HG03558 (cell line): Measurements from ENCODE around the gene YARS2.
"Not testable (repeated sequence)": the region's sequence is repeated elsewhere in the genome, so short reads cannot be mapped to it uniquely, and the experiment has no call there.

Experiments
- ATAC-seq: cut with Tn5 transposase; IDR thresholded peaks from one replicate; pipeline ENCODE4 v1.9.1; 2021; ENCODE audit warnings: moderate number of reproducible peaks; ENCODE audit not compliant: unreplicated experiment; ENCODE audit errors: extremely low read depth

The YARS2 gene

DNA sequence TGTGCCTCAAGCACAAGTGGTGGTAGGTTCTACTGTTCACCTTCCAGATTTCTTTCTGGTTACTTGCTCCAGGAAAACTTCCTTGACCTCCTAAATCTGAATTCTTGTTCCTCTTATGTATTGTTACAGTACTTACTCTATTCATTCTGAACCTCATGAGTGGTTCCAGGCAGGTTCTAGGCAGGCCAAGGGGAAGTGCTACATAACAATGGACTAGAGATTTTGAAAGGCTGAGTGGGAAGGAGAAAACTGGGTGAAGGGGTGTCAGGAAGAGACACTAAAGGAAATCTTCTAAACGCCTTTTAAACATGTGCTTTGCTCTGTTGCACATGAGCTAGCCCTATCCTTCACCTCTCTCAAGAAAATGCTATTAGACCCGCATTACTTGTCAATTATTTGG, 1.6 kb downstream of the YARS2 start:
- no peak for ATAC-seq

DNA sequence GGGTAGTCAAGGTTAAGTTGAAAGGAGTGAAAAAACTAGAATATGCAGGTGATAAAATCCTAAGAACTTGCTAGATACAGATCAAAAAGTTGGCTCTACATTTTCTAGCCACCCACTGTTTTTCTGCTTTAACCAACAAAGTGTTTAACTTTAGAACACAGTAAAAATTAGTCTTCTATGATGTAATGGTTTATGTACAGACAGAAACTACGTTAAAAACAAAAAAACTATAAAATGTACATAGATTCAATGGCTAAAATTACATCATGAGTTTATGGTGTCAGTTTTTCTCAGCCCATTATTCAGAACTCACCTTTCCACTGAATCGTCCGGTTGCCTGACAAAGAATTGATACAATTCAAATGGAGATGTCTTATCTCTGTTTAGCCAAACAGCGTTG, 2.1 kb downstream of the YARS2 start:
- ATAC-seq = no peak

DNA sequence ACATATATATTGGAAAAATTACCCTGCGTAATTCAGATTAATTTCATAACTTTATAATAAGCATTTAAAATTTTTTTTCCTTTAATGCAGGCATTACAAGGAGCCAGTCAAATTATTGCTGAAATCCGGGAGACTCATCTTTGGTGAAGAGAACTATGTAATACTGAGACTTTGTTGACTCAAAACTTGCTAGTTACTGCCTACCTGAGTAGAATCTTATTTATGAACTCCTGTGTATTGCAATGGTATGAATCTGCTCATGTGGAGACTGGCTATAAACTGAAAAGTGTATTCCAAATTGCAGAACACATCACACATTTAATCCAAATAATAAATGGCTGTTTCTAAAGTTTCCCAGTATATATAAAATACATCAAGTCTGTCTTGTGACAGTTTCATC, 12.4 kb downstream of the YARS2 start:
- ATAC-seq = no peak

DNA sequence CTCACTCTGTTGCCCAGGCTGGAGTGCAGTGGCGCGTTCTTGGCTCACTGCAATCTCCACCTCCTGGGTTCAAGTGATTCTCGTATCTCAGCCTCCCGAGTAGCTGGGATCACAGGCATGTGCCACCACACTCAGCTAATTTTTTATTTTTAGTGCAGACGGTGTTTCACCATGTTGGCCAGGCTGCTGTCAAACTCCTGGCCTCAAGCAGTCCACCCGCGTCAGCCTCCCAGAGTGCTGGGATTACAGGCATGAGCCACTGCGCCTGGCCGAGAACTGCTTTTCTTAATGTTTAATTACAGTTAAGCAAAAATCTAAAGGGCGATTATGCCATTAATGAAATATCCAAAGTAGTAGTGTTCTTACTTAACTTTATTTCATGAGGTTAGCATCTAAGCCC, 13.6 kb downstream of the YARS2 start:
- no peak for ATAC-seq

DNA sequence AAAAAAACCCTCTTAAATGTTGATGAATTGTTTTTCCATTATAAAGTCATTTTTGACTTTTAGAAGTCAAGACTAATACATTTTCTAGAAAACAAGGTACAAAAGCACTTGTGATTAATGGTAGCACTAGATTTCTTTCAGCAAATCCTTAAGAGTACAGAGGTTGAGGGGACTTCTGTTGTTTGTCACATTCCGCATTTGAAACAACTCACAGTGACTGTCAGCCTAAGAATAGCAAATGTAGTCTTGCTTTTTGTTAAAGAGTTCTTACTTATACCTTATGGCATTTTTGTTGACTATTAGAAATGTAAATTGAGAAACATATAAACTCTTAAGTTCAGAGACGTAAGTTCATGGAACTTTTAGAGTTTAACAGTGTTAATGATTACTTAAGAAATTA, 16.4 kb downstream of the YARS2 start:
- no peak for ATAC-seq

DNA sequence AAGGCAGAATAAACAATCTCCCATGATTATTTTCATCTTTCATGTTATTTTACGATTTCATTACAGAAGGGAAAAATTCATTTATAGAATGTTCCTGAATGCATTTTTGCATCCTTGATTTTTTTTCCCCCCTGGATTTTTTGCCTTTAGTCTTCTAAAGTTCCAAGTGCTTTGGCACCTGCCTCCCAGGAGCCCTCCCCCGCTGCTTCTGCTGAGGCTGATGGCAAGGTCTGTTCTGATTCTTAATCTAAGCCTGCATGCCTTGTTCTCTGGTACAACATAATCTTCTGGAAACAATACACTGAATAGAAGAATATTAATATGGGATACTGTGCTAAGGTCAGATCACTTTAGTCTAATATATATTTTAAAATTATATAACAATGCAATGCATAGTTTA, 18.0 kb downstream of the YARS2 start:
- no peak for ATAC-seq

DNA sequence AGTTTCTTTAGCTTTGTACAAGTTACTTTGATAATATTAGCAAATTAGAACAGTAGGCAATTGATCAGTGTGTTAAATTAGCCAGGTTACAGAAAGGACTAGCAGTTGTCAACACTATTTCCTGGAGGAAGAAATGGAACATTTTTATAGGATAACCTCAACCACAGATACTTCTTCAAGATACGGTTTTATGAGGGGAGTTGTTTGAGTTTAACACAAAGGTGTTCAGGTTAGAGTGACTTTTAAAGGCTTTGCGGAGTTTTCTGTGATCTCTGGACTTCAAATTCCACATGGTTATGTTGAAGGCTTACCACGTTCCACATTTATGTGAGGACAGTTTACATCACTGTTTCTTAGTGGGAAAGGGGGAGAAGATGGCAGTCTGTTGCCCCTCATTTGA, 19.3 kb downstream of the YARS2 start:
- ATAC-seq = no peak

DNA sequence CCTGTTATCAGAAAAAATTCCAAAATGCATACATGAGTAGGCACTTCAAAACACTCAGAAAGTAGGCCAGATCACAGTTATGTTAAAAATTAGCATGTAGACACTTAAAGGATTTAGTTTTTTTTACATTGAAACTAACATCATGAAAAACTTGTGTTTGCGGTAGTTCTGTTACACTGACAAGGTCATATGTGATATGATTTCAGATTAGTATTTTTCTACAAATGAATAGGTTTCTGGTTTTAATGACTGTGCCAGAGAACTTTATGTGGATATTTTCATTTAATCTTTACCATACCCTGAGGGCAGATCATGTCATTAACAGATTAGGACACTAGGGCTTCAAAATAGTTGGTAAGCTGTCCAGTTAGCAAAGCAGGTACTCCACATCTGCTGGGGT, 20.7 kb downstream of the YARS2 start:
- no peak for ATAC-seq

DNA sequence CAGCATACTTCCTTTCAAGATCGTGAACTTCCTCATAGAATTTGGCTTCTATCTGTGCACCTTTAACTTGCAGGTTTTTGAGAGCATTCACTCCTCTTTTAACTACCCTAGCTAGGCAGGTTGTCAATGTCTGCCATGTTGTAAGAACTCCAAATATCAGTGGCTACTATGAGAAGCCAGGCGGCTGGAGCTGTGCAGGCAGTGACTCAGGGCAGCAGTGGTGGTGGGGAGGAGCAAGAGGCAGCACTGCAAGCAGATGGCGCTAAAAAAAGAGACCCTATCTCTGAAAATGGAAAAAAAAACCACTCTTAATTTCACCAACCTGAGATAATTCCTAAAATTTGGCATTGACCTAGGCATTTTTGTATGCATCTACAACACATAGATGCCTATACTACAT, 28.5 kb downstream of the YARS2 start:
- no peak for ATAC-seq

DNA sequence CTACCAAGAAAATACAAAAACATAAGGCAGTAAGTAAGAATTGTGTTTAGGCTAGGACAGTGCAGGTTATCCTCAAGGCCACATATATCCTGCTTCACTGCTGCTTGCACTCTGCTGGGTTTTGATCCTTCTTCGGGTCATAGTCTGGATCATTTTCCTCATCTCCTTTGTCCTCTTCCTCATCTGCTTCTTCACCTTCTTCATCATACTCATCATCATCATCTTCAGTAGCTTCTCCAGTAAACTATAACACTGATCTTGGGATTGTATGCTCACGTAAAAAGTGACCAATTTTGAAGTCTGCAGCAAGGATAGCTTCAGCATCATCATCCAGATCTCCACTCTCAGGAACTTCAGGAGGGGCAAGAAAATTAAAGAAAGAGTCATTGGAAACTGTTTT, 29.4 kb downstream of the YARS2 start:
- no peak for ATAC-seq

DNA sequence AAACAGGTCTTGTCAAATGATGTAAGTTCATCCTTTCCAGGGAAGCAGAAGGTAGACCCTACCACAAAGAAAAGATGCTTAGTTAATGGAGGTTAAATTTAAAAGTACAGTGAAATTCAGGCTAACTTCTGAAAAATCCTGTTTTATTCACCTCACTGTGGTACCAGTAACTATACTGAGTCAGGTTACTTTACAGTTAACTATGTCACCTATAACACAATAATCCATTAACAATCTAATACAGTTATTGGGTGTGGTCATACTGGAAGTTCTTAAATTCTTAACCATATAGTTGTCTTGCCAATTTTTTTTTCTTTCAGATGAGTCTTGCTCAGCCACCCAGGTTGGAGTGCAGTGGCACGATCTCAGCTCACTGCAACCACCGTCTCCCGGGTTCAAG, 30.4 kb downstream of the YARS2 start:
- not testable (repeated sequence) for ATAC-seq

DNA sequence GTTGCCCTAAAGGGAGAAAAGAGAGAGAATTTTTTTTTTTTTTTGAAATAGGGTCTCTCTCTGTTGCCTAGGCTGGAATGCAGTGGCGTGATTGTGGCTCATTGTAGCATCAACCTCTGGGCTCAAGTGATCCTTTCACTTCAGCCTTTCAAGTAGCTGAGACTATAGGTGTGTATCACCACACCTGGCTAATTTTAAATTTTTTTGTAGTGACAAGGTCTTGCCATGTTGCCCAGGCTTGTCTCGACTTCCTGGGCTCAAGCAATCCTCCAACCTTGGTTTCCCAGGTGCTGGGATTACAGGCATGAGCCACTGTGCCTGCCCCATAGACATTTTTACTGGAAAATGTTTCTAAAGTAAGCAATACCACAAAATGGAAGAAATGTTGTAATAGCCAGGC, 36.8 kb downstream of the YARS2 start:
- ATAC-seq = no peak

DNA sequence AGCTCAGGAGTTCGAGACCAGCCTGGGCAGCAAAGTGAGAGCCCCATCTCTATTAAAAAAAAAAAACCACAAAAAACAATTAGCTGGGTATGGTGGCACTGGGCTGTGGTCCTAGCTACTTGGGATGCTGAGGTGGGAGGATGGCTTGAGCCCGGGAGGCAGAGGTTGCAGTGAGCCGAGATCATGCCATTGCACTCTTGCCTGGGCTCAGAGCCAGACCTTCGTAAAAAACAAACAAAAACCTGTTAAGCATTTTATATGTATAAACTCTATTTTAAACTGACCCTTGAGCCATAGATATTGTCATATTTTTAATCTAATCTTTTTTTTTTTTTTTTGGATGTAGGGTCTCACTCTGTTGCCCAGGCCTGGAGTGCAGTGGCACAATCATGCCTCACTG, 40.9 kb downstream of the YARS2 start:
- ATAC-seq = no peak

DNA sequence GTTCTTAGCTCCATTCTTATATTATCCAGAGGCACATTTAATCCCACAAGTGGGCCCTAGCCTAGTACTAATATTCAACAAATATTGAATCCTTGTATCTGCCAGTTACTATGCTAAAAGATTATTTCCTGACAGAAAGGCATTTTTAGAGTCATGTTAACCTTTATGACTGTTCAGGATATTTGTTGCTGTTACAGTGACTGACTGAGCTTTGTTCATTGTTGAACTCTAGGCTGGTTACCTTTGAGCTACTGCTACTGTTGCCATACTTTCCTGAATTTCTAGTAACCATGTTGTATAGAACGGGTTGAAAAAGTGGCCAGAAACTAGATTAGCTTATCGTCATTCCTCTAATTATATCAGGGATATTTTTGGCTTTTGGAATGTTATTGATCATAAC, 46.8 kb downstream of the YARS2 start:
- no peak for ATAC-seq

DNA sequence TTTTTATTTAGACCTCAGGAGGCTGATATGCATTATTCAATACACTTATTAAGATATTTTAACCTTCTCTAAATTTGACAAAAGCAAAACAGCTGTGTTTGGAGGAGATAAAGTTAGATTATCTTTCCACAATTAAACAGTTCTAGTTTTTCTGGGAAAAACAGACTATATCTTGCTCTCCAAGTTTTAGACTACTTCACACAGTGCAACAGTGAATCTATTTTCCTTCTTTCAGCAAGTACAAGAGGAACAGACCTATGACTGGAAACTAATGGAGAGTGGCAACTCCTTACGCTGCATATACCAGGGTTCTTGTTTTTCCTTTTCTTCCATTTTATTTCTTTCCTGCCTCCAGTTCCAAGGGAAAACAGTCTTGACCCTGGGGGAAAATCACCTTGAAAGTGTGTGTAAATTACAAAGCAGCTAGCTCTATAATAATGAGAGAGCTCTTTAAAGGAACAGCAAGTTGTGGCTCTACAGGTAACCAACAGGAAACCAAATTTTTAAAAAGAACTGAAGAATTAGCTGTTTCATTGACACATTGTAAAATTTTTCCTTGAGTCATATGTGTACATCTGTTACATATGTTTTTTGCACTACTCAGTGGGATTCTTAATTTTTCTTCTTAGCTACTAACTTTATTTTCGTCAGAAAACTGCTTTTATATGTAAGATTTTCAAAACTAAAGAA, 49.2 kb downstream of the YARS2 start:
- no peak for ATAC-seq

DNA sequence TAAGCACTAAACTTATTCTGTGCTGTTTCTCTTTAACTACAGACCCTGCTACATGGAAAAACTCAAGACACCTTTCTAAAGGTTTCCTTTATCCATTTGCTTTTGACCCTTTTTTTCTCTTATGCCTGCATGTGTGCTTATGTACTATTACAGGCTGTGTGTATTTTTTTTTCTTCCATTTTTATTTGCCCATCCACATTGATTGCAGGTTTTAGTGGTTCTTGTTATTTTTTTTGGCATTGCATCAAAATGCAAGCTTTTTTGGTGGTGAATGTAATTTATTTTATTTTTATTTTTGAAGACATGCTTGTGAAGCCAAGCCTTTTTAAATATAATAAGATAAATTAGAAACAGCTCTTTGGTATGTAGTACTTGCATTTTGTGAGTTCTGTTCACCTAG, 49.9 kb downstream of the YARS2 start:
- ATAC-seq = no peak

DNA sequence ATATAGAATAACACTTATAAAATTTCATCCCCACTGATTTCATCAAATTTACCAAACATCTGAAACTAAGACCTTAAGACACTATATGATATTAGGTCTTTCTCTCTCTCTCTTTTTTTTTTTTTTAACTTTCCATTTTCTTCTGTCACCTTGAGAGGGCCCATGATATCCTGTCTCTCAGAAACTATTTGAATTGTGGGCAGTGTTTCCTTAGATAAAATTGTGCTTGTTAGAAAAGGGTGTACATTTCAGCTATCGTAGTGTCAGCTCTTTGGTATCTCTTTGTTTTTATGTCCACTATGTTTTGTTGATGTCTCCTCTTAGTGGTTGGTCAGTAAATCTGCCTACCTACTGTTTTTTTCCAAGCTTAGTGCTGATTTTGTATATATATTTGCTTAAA, 52.8 kb downstream of the YARS2 start:
- no peak for ATAC-seq

DNA sequence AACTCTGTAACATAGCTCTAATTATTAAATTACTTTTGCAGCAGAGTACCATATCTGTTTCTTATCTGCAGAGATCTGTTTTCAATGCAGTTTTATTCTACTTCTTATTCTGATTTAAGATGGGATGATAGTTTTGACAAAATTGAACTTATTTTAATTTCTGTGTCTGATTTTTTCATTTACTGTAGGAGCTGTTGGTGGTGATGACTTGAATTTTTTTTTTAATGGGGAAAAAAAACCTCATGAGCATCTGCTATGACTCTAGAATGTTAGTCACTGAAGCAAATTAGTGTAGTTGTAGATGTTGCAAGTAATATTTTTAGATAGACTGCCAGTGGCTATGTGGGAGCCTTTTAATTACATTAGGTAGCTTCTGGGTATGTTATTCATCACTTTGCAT, 53.2 kb downstream of the YARS2 start:
- no peak for ATAC-seq

DNA sequence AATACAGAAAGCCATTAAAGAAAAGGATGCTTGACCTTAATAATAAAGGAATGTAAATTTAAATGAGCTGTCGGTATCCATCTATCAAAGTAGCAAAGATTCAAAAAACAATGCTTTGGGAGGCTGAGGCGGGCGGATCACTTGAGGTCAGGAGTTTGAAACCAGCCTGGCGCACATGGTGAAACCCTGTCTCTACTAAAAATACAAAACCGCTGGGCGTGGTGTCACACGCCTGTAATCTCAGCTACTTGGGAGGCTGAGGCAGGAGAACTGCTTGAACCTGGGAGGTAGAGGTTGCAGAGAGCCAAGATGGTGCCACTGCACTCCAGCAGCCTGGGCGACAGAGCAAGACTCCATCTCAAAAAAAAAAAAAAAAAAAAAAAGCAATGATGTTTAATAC, 56.3 kb downstream of the YARS2 start:
- ATAC-seq = not testable (repeated sequence)

DNA sequence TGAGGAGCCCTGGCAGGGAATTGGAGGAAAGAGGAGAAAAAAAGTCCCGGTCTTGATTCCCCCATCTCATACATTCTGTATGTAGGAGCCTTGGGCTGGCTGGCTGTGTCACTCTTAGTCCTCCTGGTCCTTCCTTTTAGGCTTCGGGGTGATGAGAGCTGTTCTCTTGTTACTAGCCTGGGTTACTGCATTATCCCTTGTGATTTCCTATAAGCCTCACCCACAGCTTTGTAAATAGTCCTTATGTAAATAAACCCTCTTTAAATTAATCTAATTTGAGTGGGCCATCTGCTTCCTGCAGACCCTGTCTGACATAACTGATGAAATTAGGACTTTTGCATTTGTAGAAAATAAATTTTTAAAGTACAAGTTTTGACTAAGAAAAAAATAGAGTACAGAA, 57.4 kb downstream of the YARS2 start:
- no peak for ATAC-seq

DNA sequence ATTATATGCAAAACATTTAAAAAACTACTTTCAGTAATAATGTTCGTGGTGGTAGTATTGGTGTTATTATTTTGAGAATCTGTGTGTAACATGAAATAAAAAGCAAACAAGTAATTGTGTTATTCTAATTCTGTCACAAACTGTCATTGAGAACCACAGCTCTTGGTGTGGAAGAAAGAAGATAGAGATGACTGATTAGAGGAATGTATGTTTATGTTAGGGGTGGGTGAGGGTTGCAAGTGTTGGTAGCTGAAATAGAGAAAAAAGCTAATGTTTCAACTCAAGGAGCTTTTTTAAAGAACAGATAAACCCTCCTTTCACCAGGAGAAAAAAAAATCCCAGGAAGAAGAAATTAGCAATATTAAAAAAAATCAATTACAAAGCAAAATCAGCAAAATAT, 58.3 kb downstream of the YARS2 start:
- ATAC-seq = no peak
